ENCODE results near the gene TSPAN5. TPM values are rescaled to one million over a fixed set of nuclear protein-coding genes. Genes with fewer than 3 reads are reported as not detected.
"Not testable (repeated sequence)": the region's sequence is repeated elsewhere in the genome, so short reads cannot be mapped to it uniquely, and the experiment has no call there.

Gene TSPAN5
- total RNA-seq, 2 donors from 2014 or later = 19.6 to 22.9 TPM

DNA sequence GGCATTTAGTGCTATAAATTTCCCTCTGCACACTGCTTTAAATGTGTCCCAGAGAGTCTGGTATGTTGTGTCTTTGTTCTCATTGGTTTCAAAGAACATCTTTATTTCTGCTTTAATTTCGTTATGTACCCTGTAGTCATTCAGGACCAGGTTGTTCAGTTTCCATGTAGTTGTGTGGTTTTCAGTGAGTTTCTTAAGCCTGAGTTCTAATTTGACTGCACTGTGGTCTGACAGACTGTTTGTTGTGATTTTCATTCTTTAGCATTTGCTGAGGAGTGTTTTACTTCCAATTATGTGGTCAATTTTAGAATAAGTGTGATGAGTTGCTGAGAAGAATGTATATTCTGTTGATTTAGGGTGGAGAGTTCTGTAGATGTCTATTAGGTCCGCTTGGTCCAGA is 124.3 kb downstream of the TSPAN5 start:
- H3K27me3 Mint-ChIP-seq (ENCODE audit: low read depth); H3K9me3 Mint-ChIP-seq; ATAC-seq (replicated peaks in 1 of 2); DNase-seq; H3K36me3 Mint-ChIP-seq (ENCODE audit: insufficient read depth in 2 of 2): not testable (repeated sequence)
- H3K4me1 Mint-ChIP-seq (ENCODE audit: low read depth) = peaks cover 24% of the 10 kb centered on the region
- peak overlapping the region; percentile 99 for H3K27ac Mint-ChIP-seq
- H3K4me3 Mint-ChIP-seq = peak overlapping the region; percentile 44 to 88

DNA sequence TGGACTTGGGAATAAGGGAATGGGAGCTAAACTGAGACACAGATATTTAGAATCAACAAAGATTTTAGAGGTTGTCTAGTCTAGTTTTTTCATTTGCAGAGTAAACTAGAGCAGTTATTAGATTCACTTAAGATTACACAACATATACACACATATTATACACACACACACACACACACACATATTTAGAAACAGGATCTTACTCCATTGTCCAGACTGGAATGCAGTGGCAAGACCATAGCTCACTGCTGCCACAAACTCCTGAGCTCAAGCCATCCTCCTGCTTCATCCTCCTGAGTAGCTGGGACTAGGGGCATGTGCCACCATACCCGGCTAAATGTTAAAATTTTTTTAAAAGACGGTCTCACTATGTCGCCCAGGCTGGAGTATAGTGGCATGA is 127.8 kb downstream of the TSPAN5 start:
- ATAC-seq (replicated peaks in 1 of 2) = no peak
- H3K4me3 Mint-ChIP-seq = no peak overlapping the region
- no peak overlapping the region for H3K27ac Mint-ChIP-seq
- H3K36me3 Mint-ChIP-seq (ENCODE audit: insufficient read depth in 2 of 2) = peaks cover 4 to 5% of the 10 kb centered on the region in 2 donors
- peaks cover 3 to 5% of the 10 kb centered on the region in 2 donors for H3K9me3 Mint-ChIP-seq
- no peaks in the 10 kb centered on the region for H3K27me3 Mint-ChIP-seq (ENCODE audit: low read depth)
- H3K4me1 Mint-ChIP-seq (ENCODE audit: low read depth) = peaks cover 36% of the 10 kb centered on the region
- DNase-seq = no peak

DNA sequence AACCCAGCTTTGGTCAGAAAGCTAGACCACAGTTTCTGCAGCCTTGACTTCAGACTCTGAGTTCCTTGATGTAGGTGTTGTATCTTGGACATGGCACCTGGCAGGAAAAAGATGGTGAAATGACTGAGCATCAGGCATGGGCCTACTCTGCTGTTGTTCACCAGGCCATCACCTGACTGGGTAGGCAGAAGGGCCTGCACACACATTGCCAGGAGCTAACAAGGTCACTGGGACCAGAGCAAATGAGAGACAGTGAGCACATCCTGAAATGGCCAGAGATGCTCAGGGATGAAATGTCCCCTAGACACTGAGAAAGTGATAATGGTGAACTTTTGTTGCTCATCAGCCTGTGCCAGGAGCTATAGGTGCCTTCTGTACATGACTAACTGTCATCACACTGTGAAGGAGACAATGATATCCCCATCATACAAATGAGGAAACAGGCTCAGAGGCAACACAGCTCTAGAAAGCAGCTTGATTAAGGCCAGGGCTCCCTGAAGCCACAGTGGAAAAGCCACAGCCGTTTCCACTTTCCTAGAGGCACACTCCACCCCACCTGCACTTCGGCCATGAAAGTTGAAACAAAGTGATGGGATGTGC is 128.3 kb downstream of the TSPAN5 start:
- ATAC-seq (replicated peaks in 1 of 2) (peak; percentile 39 to 46), DNase-seq (no peak)
- H3K4me3 Mint-ChIP-seq = no peak overlapping the region
- H3K9me3 Mint-ChIP-seq = peaks cover 3 to 5% of the 10 kb centered on the region in 2 donors
- peaks cover 4 to 5% of the 10 kb centered on the region in 2 donors for H3K36me3 Mint-ChIP-seq (ENCODE audit: insufficient read depth in 2 of 2)
- no peak overlapping the region for H3K27ac Mint-ChIP-seq
- H3K4me1 Mint-ChIP-seq (ENCODE audit: low read depth) = peaks cover 37% of the 10 kb centered on the region
- no peaks in the 10 kb centered on the region for H3K27me3 Mint-ChIP-seq (ENCODE audit: low read depth)

DNA sequence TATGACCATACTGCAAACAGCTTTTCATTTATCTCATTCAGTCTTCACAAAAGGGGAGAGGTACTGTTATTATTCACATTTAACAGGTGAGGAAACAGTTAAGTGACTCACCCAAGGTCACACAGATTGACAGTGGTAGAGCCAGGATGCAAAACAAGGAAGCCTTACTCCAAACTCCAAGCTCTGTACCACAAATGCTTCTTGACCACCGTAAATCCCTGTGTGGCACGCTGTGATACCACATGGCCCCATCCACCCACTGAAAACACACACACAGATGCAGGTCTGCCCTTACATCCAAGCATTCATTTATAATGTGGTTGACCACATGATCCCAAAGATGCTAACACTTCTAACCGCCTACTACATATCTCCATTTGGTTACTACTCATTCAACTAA is 129.5 kb downstream of the TSPAN5 start:
- Mint-ChIP-seq H3K9me3 (peaks cover under 1 to 2% of the 10 kb centered on the region in 2 donors), H3K4me3 (peak overlapping the region in 1 of 2 donors; percentile 8), H3K27ac (no peak overlapping the region), H3K36me3 (ENCODE audit: insufficient read depth in 2 of 2) (peaks cover 1 to 2% of the 10 kb centered on the region in 2 donors), H3K4me1 (ENCODE audit: low read depth) (peaks cover 35% of the 10 kb centered on the region), H3K27me3 (ENCODE audit: low read depth) (no peaks in the 10 kb centered on the region)
- peak; percentile 79 to 81 for ATAC-seq (replicated peaks in 1 of 2)
- DNase-seq = peak in 1 of 2 donors; percentile 14

DNA sequence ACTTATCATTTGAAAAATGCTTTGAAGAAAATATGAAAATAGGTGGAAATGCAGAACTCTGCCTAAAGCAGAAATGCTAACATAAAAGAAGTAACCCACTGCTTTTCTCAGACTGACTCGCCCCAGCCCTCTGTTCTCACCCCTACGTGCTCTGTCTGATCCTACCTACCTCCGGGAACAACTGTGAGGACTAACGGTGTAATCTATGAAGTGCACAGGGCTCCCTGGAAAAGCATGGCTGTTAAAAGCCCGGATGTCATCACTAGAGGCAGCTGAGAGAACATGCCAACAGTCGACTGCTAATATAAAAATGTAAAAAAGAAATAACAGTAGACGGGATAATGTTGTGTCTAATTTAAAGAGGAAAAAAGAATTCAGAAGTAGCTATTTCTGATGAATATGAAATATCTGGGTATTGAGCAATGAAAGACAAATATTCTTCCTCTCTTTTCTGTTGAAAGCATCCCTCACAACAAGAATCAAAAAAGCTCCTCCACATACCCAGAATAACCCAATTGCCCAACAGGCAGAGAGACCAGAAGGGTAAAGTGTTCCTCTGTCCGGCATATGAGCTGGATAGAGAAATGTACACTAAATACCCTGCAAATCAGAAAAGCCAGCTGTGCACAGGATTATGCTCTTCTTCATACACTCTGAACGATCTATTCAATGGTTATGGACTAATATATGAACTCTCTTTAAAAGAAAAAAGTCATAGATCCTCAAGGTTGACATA is 130.7 kb downstream of the TSPAN5 start:
- DNase-seq (no peak), ATAC-seq (replicated peaks in 1 of 2) (no peak)
- H3K4me3 Mint-ChIP-seq = no peak overlapping the region
- H3K27me3 Mint-ChIP-seq (ENCODE audit: low read depth) = no peaks in the 10 kb centered on the region
- H3K36me3 Mint-ChIP-seq (ENCODE audit: insufficient read depth in 2 of 2) = peaks cover 0 to 1% of the 10 kb centered on the region in 2 donors
- peaks cover 0 to 2% of the 10 kb centered on the region in 2 donors for H3K9me3 Mint-ChIP-seq
- H3K4me1 Mint-ChIP-seq (ENCODE audit: low read depth) = peaks cover 38% of the 10 kb centered on the region
- H3K27ac Mint-ChIP-seq = no peak overlapping the region

DNA sequence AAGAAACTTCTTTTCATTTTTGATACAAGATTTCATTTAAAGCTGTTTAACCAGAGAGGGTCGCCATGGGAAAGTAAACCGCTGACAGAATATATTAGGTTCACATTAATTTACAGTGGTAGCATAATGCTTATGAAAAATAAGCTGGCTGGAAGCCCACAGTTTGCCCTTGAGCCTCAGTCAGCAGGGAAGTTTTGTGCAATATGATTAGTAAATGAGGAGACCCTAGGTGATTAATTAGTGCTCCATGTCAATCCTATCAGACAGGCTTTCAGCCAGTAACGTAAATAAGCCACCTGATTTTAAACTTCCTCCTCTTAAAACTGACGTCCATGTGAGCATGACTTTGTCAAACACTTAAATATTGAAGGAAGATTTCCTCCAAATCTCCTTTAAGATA is 134.2 kb downstream of the TSPAN5 start:
- DNase-seq = no peak
- no peak overlapping the region for H3K4me3 Mint-ChIP-seq
- no peaks in the 10 kb centered on the region for H3K36me3 Mint-ChIP-seq (ENCODE audit: insufficient read depth in 2 of 2)
- no peak for ATAC-seq (replicated peaks in 1 of 2)
- peaks cover 62% of the 10 kb centered on the region for H3K4me1 Mint-ChIP-seq (ENCODE audit: low read depth)
- no peaks in the 10 kb centered on the region for H3K27me3 Mint-ChIP-seq (ENCODE audit: low read depth)
- no peaks in the 10 kb centered on the region for H3K9me3 Mint-ChIP-seq
- H3K27ac Mint-ChIP-seq = no peak overlapping the region

DNA sequence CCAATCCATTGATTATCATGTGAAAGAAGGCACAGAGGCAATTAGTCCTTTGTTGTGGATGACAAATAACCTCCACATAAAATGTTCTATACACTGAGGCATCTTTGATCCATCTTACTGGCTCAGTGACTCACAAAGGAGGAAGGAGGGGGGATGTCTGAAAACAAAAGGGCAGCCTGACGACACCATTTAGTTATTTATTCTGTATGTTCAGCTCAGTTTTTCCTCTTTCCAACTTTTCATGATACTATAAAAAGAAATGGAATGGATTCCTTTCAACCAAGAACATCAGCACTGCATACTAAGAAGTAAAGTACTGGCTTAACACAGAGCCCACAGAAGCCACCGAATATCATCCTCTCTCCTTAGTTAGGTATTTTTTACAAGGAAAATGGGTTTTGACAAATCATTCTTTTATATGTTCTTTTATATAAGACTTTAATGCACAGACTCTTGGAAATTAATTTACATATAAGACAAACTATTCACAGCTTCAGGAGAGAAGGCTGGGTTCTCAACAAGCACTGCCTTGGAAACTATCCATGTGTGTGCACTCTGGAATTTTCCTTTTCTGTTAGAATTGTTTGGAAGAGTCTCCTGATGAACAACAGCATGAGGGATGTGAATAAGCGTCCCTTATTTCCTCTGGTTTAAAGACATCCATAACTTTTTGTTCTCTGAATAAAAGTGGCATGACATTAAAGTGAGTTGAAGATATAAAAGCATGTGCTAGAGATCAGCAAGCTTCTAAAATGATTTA is 135.6 kb downstream of the TSPAN5 start:
- peaks cover 67% of the 10 kb centered on the region for H3K4me1 Mint-ChIP-seq (ENCODE audit: low read depth)
- H3K27me3 Mint-ChIP-seq (ENCODE audit: low read depth) = no peaks in the 10 kb centered on the region
- peak in 1 of 2 donors; percentile 29 for DNase-seq
- no peaks in the 10 kb centered on the region for H3K36me3 Mint-ChIP-seq (ENCODE audit: insufficient read depth in 2 of 2)
- peak overlapping the region; percentile 3 to 61 for H3K4me3 Mint-ChIP-seq
- peak; percentile 68 to 81 for ATAC-seq (replicated peaks in 1 of 2)
- peak overlapping the region; percentile 72 for H3K27ac Mint-ChIP-seq
- no peaks in the 10 kb centered on the region for H3K9me3 Mint-ChIP-seq

DNA sequence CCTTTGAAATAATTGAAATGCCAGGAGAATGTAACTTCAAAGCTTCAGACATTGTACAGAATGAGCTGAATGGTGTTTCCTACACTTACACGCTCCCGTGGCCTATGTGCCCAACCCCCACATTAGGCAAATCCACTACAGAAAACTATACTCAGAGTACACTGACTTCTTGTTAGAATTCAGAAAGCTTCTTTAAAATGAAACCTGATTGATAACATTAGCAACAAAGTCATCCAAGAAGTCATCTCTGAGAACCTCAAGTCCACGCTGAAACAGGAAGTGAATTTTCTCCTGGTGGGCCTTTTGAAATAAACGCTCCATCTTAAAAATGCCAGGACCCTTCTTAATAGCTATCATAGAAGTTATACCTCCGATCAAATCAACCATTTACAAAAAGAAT is 136.3 kb downstream of the TSPAN5 start:
- ATAC-seq (replicated peaks in 1 of 2) (peak; percentile 48 to 50), DNase-seq (no peak)
- Mint-ChIP-seq H3K4me3 (peak overlapping the region; percentile 3 to 61), H3K27me3 (ENCODE audit: low read depth) (no peaks in the 10 kb centered on the region), H3K27ac (peak overlapping the region; percentile 72), H3K36me3 (ENCODE audit: insufficient read depth in 2 of 2) (no peaks in the 10 kb centered on the region), H3K9me3 (no peaks in the 10 kb centered on the region), H3K4me1 (ENCODE audit: low read depth) (peaks cover 74% of the 10 kb centered on the region)

DNA sequence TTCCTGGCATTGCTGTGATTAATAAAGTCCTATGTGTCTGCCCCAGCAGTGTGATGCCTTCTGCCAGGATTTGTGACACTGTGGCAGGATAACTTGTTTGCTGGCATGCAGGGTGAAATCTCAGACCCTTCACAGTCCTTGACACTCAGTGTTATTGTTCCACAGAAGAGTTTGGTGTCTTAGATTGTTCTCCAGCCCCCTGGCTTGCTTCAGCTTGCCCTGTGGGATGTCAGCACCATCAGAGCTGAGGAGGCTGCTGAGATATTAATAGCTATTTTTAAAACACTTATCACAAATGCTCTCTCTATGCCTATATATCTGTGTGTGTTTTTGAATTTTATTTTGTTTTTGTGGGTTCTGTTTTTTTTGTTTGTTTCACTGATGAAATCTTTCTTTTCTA is 136.9 kb downstream of the TSPAN5 start:
- Mint-ChIP-seq H3K36me3 (ENCODE audit: insufficient read depth in 2 of 2) (peaks cover 0 to 4% of the 10 kb centered on the region in 2 donors), H3K27ac (peak overlapping the region; percentile 72), H3K9me3 (no peaks in the 10 kb centered on the region), H3K4me1 (ENCODE audit: low read depth) (peaks cover 80% of the 10 kb centered on the region), H3K27me3 (ENCODE audit: low read depth) (no peaks in the 10 kb centered on the region), H3K4me3 (peak overlapping the region; percentile 1 to 47)
- ATAC-seq (replicated peaks in 1 of 2) = no peak
- no peak for DNase-seq

DNA sequence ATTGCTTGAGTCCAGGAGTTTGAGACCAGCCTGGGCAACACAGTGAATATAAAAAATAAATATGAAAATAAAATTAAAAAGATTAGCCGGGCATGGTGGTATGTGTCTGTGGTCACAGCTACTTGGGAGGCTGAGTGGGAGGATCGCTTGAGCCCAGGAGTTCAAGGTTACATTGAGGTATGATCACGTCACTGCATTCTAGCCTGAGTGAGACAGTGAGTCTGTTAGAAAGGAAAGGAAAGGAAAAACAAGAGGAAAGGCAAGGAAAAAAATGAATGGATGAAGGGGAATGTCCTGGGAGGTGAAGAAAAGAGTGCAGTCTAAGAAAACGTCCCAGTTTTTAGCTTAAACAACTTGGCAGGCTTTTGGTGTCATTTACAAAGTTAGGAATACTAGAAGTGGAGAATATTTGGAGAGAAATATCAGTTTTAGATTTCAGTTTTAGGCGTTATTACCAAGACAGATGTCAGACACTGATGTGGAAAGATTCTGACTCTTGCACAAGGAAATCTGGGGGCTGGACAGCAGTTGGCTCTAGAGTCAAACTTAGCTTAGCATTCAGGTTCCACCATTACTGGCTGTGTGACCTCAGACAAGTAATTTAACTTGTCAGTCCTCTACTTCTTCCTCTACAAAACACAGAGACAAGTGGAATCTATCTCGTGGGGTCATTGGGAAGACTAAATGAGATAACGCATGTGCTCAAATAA is 139.0 kb downstream of the TSPAN5 start:
- peak overlapping the region; percentile 13 for H3K27ac Mint-ChIP-seq
- no peak overlapping the region for H3K4me3 Mint-ChIP-seq
- peaks cover 0 to 4% of the 10 kb centered on the region in 2 donors for H3K36me3 Mint-ChIP-seq (ENCODE audit: insufficient read depth in 2 of 2)
- ATAC-seq (replicated peaks in 1 of 2) (no peak), DNase-seq (no peak)
- H3K27me3 Mint-ChIP-seq (ENCODE audit: low read depth) = no peaks in the 10 kb centered on the region
- H3K4me1 Mint-ChIP-seq (ENCODE audit: low read depth) = peaks cover 84% of the 10 kb centered on the region
- H3K9me3 Mint-ChIP-seq = no peaks in the 10 kb centered on the region

DNA sequence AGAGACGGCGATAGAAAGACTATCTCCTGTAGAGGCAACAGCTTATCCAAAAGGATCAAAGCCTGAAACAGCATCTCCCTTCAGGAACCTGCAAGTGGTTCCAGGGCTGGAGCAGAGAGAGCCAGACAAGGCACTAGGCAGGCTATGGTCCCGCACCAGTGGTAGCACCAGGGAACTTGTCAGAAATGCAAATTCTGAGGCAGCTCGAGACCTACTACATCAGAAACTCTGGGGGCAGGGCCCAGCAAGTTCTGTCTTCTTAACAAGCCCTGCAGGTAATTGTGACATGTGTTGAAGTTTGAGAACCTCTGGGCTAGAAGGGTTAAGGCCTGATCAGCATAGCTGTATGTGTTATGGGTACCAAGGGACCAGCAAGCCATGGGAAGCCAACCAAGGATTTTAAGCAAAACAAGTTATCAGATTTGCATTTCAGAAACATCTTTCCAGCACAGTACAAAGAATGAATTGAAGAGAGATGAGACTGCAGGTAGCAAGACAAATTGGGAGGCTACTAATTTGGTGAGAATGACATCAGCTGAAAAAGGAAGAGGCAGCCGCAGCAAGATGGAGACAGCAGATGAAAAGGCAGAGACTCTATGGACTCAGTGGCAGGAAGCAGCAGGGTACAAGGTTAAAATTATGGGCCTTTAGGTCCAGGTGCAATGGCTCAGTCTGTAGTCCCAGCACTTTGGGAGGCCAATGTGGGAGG is 139.7 kb downstream of the TSPAN5 start:
- H3K4me3 Mint-ChIP-seq = peak overlapping the region; percentile 35 to 37
- H3K4me1 Mint-ChIP-seq (ENCODE audit: low read depth) = peaks cover 79% of the 10 kb centered on the region
- DNase-seq = peak; percentile 18 to 24
- no peaks in the 10 kb centered on the region for H3K27me3 Mint-ChIP-seq (ENCODE audit: low read depth)
- peaks cover 0 to 4% of the 10 kb centered on the region in 2 donors for H3K36me3 Mint-ChIP-seq (ENCODE audit: insufficient read depth in 2 of 2)
- no peaks in the 10 kb centered on the region for H3K9me3 Mint-ChIP-seq
- H3K27ac Mint-ChIP-seq = peak overlapping the region; percentile 25
- ATAC-seq (replicated peaks in 1 of 2) = peak; percentile 48 to 67

Measured in activated T-cell treated with anti-CD3 and anti-CD28 coated beads, Interleukin-2, amount 50 U/mL, for 72 hours (primary cell).